Gastrocnemius medialis (tissue), 4 donors: Measurements from ENCODE around the gene HYDIN.

Source experiments
- CTCF ChIP-seq, 5 experiments: fragments of 450-650 bp in 3 of 5; fragments of 200-600 bp in 2 of 5; sonication (generic) in 2 of 5; IDR thresholded peaks in 4 of 5; conservative IDR thresholded peaks in 1 of 5; 1 replicate in 4 of 5; 2 replicates in 1 of 5; pipeline ENCODE4 v1.5.1; 2016 to 2019; ENCODE audit warnings: antibody characterized with exemption in 5 of 5, mild to moderate bottlenecking in 3 of 5, moderate library complexity in 3 of 5
- POLR2A ChIP-seq, 2 donors: fragments of 450-650 bp; IDR thresholded peaks; one replicate each; pipeline ENCODE4 v1.6.1; 2017; ENCODE audit warnings: antibody characterized with exemption in 2 of 2, mild to moderate bottlenecking in 2 of 2, moderate library complexity in 2 of 2

- TF ChIP-seq CTCF (IDR thresholded peaks at IDR 0.05 in 4 of 5, conservative IDR thresholded peaks at IDR 0.05 in 1 of 5) (no peak), POLR2A (IDR thresholded peaks at IDR 0.05) (no peak)
These were observed 13.8 kb downstream of the HYDIN start for GRCh38 chr16:71216714-71217113.
